Uterus (tissue), 4 donors: ENCODE measurements around the gene CDH13. TPM values are rescaled to one million over a fixed set of nuclear protein-coding genes. Genes with fewer than 3 reads are reported as not detected.

Experiments
- DNase-seq, 2 donors: peaks; one replicate each; pipeline ENCODE4 v3.0.0-alpha.2; 2019 to 2020
- H3K27ac ChIP-seq, 2 donors: fragments of 200-600 bp; sonication (generic); 1 replicate in 1 of 2; 2 replicates in 1 of 2; pipeline ENCODE4 v1.5.1; 2016 to 2018
- H3K27me3 ChIP-seq, 2 donors: fragments of 200-600 bp; sonication (generic); one replicate each; pipeline ENCODE4 v1.5.1; 2018 to 2019; ENCODE audit warnings: control low read depth in 1 of 2
- H3K36me3 ChIP-seq, 2 donors: fragments of 200-600 bp; sonication (generic); one replicate each; pipeline ENCODE4 v1.5.1; 2019; ENCODE audit warnings: control low read depth in 1 of 2
- H3K4me1 ChIP-seq, 2 donors: fragments of 200-600 bp; sonication (generic); one replicate each; pipeline ENCODE4 v1.5.1; 2018 to 2019; ENCODE audit warnings: control low read depth in 1 of 2
- H3K4me3 ChIP-seq, 2 donors: fragments of 200-600 bp; sonication (generic); 1 replicate in 1 of 2; 2 replicates in 1 of 2; pipeline ENCODE4 v1.5.1; 2018 to 2019; ENCODE audit warnings: mild to moderate bottlenecking in 1 of 2
- H3K9me3 ChIP-seq, 2 donors: fragments of 200-600 bp; sonication (generic); one replicate each; pipeline ENCODE4 v1.5.1; 2019; ENCODE audit warnings: control low read depth in 1 of 2
- POLR2A ChIP-seq, 2 donors: fragments of 450-650 bp; IDR thresholded peaks; one replicate each; pipeline ENCODE4 v1.6.1; 2016; ENCODE audit warnings: antibody characterized with exemption in 2 of 2, mild to moderate bottlenecking in 1 of 2, moderate library complexity in 1 of 2
- intact Hi-C: fragments of 100-400 bp; cut with DNase I; formaldehyde crosslinking; loops from one replicate; pipeline ENCODE4 v1.15.1; 2023; ENCODE audit warnings: low total_unique reads
- total RNA-seq, 4 donors: library from RNA; depleted of rRNA in 3 of 4; stranded (reverse); fragments of >200 nt in 3 of 4; gene quantifications; one replicate each; pipeline versions ENCODE4 v1.1.0 to v1.2.4, GENCODE V29; 2014 to 2023
- TF ChIP-seq, protein P1 (sequence below), 4 experiments: fragments of 200-600 bp in 2 of 4; fragments of 450-650 bp in 2 of 4; sonication (generic) in 2 of 4; IDR thresholded peaks; one replicate each; pipeline ENCODE4 v1.5.1; 2016 to 2019; ENCODE audit warnings: antibody characterized with exemption in 4 of 4, mild to moderate bottlenecking in 2 of 4, moderate library complexity in 1 of 4
- donor health status: DM: yes; HTN: yes; CAD: no.

Gene CDH13
- total RNA-seq, 4 donors from 2014 or later, result 49.1 to 99.4 (median 82.7) TPM

DNA sequence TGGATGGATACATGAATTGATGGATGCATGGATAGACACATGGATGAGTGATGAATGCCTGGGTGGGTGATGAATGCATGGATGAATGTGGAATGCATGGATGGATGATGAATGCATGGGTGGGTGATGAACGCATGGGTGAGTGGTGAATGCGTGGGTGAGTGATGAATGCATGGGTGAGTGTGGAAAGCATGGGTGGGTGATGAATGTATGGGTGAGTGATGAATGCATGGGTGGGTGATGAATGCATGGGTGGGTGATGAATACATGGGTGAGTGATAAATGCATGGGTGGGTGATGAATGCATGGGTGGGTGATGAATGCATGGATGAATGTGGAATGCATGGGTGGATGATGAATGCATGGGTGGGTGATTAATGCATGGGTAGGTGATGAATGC is 1097.1 kb downstream of the CDH13 start:
- TF ChIP-seq, protein P1, sequence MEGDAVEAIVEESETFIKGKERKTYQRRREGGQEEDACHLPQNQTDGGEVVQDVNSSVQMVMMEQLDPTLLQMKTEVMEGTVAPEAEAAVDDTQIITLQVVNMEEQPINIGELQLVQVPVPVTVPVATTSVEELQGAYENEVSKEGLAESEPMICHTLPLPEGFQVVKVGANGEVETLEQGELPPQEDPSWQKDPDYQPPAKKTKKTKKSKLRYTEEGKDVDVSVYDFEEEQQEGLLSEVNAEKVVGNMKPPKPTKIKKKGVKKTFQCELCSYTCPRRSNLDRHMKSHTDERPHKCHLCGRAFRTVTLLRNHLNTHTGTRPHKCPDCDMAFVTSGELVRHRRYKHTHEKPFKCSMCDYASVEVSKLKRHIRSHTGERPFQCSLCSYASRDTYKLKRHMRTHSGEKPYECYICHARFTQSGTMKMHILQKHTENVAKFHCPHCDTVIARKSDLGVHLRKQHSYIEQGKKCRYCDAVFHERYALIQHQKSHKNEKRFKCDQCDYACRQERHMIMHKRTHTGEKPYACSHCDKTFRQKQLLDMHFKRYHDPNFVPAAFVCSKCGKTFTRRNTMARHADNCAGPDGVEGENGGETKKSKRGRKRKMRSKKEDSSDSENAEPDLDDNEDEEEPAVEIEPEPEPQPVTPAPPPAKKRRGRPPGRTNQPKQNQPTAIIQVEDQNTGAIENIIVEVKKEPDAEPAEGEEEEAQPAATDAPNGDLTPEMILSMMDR (IDR thresholded peaks at IDR 0.05), result no peak
- no peak for TF ChIP-seq POLR2A (IDR thresholded peaks at IDR 0.05)
- no peak for DNase-seq

DNA sequence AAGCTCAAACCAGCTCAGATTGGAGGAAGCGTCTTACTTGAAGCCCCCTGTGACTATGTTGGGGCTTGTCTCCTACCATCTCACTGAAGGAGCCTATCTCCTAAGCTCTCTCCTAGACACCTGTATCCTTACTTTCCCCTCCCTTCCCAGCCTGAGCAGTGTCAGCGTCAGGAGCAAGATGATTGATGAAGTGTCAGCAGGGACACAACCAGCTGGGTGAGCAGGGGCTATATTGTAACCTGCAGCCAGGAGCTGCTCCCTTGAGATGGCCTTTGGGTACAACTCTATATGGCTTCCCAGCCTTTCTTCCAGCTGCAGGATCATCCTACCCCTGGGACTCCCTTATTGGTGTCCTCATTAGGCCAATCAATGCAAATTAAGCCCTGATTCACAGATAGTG is 1097.8 kb downstream of the CDH13 start:
- Histone ChIP-seq H3K27ac (no peak overlapping the region), H3K4me1 (no peaks in the 10 kb centered on the region), H3K36me3 (no peaks in the 10 kb centered on the region), H3K27me3 (no peaks in the 10 kb centered on the region), H3K4me3 (no peak overlapping the region), H3K9me3 (no peaks in the 10 kb centered on the region)
- TF ChIP-seq, protein P1 (IDR thresholded peaks at IDR 0.05), result no peak
- no peak for TF ChIP-seq POLR2A (IDR thresholded peaks at IDR 0.05)
- intact Hi-C loops, result no loop called here
- DNase-seq, result no peak

More for the DNA sequence above, 1097.1 kb downstream of the CDH13 start:
- no peak overlapping the region for H3K27ac ChIP-seq
- intact Hi-C loops, result no loop called here
- H3K9me3 ChIP-seq, result no peaks in the 10 kb centered on the region
- no peaks in the 10 kb centered on the region for H3K27me3 ChIP-seq
- no peaks in the 10 kb centered on the region for H3K36me3 ChIP-seq
- no peaks in the 10 kb centered on the region for H3K4me1 ChIP-seq
- no peak overlapping the region for H3K4me3 ChIP-seq

DNA sequence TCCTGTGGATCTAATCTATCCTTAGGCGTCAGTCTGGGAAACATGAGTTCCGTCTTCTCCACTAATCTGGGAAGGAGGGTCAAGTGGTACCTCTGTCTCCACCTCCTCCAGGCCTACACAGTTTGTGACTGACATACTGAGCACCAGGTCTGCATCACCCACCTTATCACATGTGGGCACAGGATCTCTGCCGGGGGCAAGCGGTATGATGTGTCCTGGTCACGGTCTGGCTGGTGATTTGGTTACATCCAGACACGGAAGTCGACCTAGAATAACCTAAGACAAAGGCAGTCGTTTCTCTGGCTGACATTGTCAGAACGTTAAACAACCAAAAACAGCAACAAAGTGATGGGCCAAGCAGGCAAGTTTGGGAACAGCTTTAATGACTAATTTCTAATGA is 1098.5 kb downstream of the CDH13 start:
- TF ChIP-seq, protein P1 (IDR thresholded peaks at IDR 0.05), result no peak
- TF ChIP-seq POLR2A (IDR thresholded peaks at IDR 0.05), result no peak
- H3K4me3 ChIP-seq, result no peak overlapping the region
- H3K27ac ChIP-seq, result no peak overlapping the region
- no peak for DNase-seq
- H3K36me3 ChIP-seq, result no peaks in the 10 kb centered on the region
- intact Hi-C loops, result no loop called here
- no peaks in the 10 kb centered on the region for H3K27me3 ChIP-seq
- H3K9me3 ChIP-seq, result no peaks in the 10 kb centered on the region
- no peaks in the 10 kb centered on the region for H3K4me1 ChIP-seq

DNA sequence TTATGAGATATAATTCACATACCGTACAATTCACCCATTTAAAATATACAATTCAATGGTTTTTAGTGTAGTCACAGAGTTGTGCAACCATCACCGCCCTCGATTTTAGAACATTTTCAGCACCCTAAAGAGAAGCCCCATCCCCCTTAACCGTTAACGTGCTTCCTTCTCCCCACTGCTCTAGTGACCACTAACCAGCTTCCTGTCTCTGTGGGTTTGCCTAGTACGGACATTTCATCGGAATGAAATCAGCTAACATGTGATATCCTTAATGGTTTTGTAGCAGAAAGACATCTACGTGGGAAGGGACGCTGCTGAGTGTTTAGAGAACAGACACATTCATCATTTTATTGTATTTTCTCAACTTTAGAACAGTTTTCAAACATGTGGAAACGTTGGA is 1100.2 kb downstream of the CDH13 start:
- Histone ChIP-seq H3K4me3 (no peak overlapping the region), H3K4me1 (no peaks in the 10 kb centered on the region), H3K27me3 (no peaks in the 10 kb centered on the region), H3K9me3 (no peaks in the 10 kb centered on the region), H3K36me3 (no peaks in the 10 kb centered on the region), H3K27ac (no peak overlapping the region)
- no peak for TF ChIP-seq POLR2A (IDR thresholded peaks at IDR 0.05)
- TF ChIP-seq, protein P1 (IDR thresholded peaks at IDR 0.05), result no peak
- DNase-seq, result no peak
- intact Hi-C loops, result no loop called here

DNA sequence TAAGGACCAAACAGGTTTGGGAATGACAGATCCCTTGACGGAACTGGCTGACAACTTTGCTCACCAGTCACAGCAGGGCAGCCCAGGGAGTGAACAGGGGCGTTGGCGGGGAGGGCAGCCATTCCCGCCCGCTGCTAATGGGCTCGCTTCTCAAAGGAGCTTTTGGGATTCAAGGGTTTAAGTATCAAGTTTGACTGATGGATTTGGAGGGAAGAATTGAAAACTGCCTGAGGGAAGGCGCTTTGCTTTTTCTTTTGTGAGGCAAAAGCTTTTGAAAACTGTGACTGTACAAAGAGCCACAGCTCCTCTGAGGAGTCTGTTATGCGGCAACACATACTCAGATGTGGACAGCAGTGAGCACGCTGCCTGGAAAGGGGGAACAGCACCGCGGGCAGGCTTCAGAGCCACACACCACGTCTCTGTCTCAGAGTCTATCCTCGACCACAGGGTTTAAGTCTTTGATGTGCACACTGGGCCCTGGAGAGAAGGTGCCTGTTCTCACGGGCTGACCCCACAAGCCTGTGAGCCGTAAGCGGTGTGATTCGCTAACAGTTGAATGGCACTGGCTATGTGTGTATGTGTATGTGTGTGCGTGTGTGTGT is 1101.1 kb downstream of the CDH13 start:
- H3K27ac ChIP-seq, result no peak overlapping the region
- H3K27me3 ChIP-seq, result no peaks in the 10 kb centered on the region
- no peaks in the 10 kb centered on the region for H3K4me1 ChIP-seq
- H3K4me3 ChIP-seq, result no peak overlapping the region
- no peaks in the 10 kb centered on the region for H3K36me3 ChIP-seq
- no peak for TF ChIP-seq POLR2A (IDR thresholded peaks at IDR 0.05)
- TF ChIP-seq, protein P1 (IDR thresholded peaks at IDR 0.05), result no peak
- DNase-seq, result no peak
- no peaks in the 10 kb centered on the region for H3K9me3 ChIP-seq
- intact Hi-C loops, result no loop called here
